Erythroblast (primary cell): ENCODE data around the gene LRRC4B.

Experiments
- GATA1 ChIP-seq: IDR thresholded peaks from 2 replicates; pipeline ENCODE4 v1.6.1; 2011; ENCODE audit warnings: low read depth, mild to moderate bottlenecking, control low read depth, low read length, moderate library complexity
- POLR2A ChIP-seq: IDR thresholded peaks from 2 replicates; pipeline ENCODE4 v1.6.1; 2011; ENCODE audit warnings: mild to moderate bottlenecking, low read length

GRCh38 chr19:50500060-50500752 lies 68.0 kb downstream of the LRRC4B start:
- TF ChIP-seq POLR2A = no peak
- TF ChIP-seq GATA1 = no peak
